GM23338 (cell line): Measurements from ENCODE around the gene PRKCG. TPM values are rescaled to one million over a fixed set of nuclear protein-coding genes. Genes with fewer than 3 reads are reported as not detected.

Source experiments
- ATAC-seq: fragments of 200-7000 bp; cut with Tn5 transposase; 3 replicates; pipeline ENCODE4 v1.9.1; 2020
- DNase-seq: peaks from one replicate; pipeline ENCODE4 v3.0.0-alpha.2; 2015; ENCODE audit warnings: low spot score
- H2AFZ ChIP-seq: fragments of 200-600 bp; sonication (generic); 2 replicates; pipeline ENCODE4 v1.8.0; 2016; ENCODE audit warnings: antibody characterized with exemption, mild to moderate bottlenecking, moderate library complexity
- H3F3A ChIP-seq: fragments of 200-600 bp; sonication (generic); replicated peaks from 2 replicates; pipeline ENCODE4 v1.8.0; 2017; ENCODE audit warnings: antibody characterized with exemption, mixed run types, low read depth
- H3K27ac ChIP-seq: fragments of 200-600 bp; sonication (generic); 2 replicates; pipeline ENCODE4 v1.6.1; 2016; ENCODE audit warnings: low read depth
- H3K27me3 ChIP-seq: fragments of 200-600 bp; sonication (generic); 2 replicates; pipeline ENCODE4 v1.8.0; 2016; ENCODE audit warnings: mild to moderate bottlenecking, mixed run types, moderate library complexity; ENCODE audit not compliant: insufficient read depth
- H3K36me3 ChIP-seq: fragments of 200-600 bp; sonication (generic); 2 replicates; pipeline ENCODE4 v1.8.0; 2016; ENCODE audit warnings: mild to moderate bottlenecking; ENCODE audit not compliant: insufficient read depth
- H3K4me1 ChIP-seq: fragments of 200-600 bp; sonication (generic); 2 replicates; pipeline ENCODE4 v1.8.0; 2016; ENCODE audit warnings: mild to moderate bottlenecking, moderate library complexity; ENCODE audit not compliant: insufficient read depth
- H3K4me2 ChIP-seq: fragments of 200-600 bp; sonication (generic); 2 replicates; pipeline ENCODE4 v1.7.1; 2017; ENCODE audit warnings: mixed run types
- H3K4me3 ChIP-seq: fragments of 200-600 bp; sonication (generic); 2 replicates; pipeline ENCODE4 v1.6.1; 2016; ENCODE audit warnings: mixed run types
- H3K79me2 ChIP-seq: fragments of 200-600 bp; sonication (generic); replicated peaks from 2 replicates; pipeline ENCODE4 v1.8.0; 2017; ENCODE audit warnings: mild to moderate bottlenecking; ENCODE audit not compliant: insufficient read depth
- H3K9me2 ChIP-seq: fragments of 200-600 bp; sonication (generic); 2 replicates; pipeline ENCODE4 v1.8.0; 2017; ENCODE audit not compliant: insufficient read depth
- H4K20me1 ChIP-seq: fragments of 200-600 bp; sonication (generic); replicated peaks from 2 replicates; pipeline ENCODE4 v1.8.0; 2017; ENCODE audit warnings: mild to moderate bottlenecking; ENCODE audit not compliant: insufficient read depth
- H3K27ac Mint-ChIP-seq: 2 replicates; pipeline ENCODE4 v1.8.0; 2020; ENCODE audit warnings: inconsistent platforms, mild to moderate bottlenecking, moderate library complexity, mixed read lengths
- H3K27me3 Mint-ChIP-seq: 3 replicates; pipeline ENCODE4 v1.8.0; 2022; ENCODE audit warnings: low read depth, mild to moderate bottlenecking, moderate library complexity, mixed read lengths, inconsistent platforms; ENCODE audit not compliant: insufficient read depth, poor library complexity
- H3K36me3 Mint-ChIP-seq: 3 replicates; pipeline ENCODE4 v1.8.0; 2021; ENCODE audit warnings: low read depth, mild to moderate bottlenecking, inconsistent platforms, moderate library complexity, mixed read lengths
- H3K4me1 Mint-ChIP-seq: 3 replicates; pipeline ENCODE4 v1.8.0; 2020; ENCODE audit warnings: mild to moderate bottlenecking, inconsistent platforms, mixed read lengths
- H3K4me3 Mint-ChIP-seq: 3 replicates; pipeline ENCODE4 v1.8.0; 2021; ENCODE audit warnings: moderate library complexity, mild to moderate bottlenecking, inconsistent platforms, mixed read lengths
- H3K9me3 Mint-ChIP-seq: 3 replicates; pipeline ENCODE4 v1.8.0; 2020; ENCODE audit warnings: moderate library complexity, mild to moderate bottlenecking, inconsistent platforms, mixed read lengths
- CREB1 ChIP-seq: fragments of 250-450 bp; sonication (Bioruptor Pico); IDR thresholded peaks from 2 replicates; pipeline ENCODE4 v1.5.0; 2020; ENCODE audit warnings: low read depth, mild to moderate bottlenecking, moderate library complexity
- CTCF ChIP-seq, 2 experiments: fragments of 200-600 bp in 1 of 2; sonication (generic) in 1 of 2; conservative IDR thresholded peaks; 2 replicates each; pipeline versions ENCODE4 v1.5.1 to v1.6.1; 2016 to 2017; ENCODE audit warnings: antibody characterized with exemption in 2 of 2, low read depth in 2 of 2, mild to moderate bottlenecking in 2 of 2, moderate library complexity in 1 of 2
- ETS1 ChIP-seq: IDR thresholded peaks from 2 replicates; pipeline ENCODE4 v1.6.1; 2016; ENCODE audit warnings: antibody characterized with exemption
- EZH2 ChIP-seq: fragments of 200-600 bp; sonication (generic); IDR thresholded peaks from one replicate; pipeline ENCODE4 v1.8.0; 2017; ENCODE audit warnings: antibody characterized with exemption, mild to moderate bottlenecking, low read depth; ENCODE audit not compliant: unreplicated experiment
- EZH2phosphoT487 ChIP-seq: fragments of 200-600 bp; sonication (generic); IDR thresholded peaks from one replicate; pipeline ENCODE4 v1.8.1; 2018; ENCODE audit warnings: antibody characterized with exemption; ENCODE audit not compliant: unreplicated experiment
- JUNB ChIP-seq: IDR thresholded peaks from one replicate; pipeline ENCODE4 v1.6.1; 2016; ENCODE audit warnings: antibody characterized with exemption; ENCODE audit not compliant: unreplicated experiment
- NANOG ChIP-seq: IDR thresholded peaks from 2 replicates; pipeline ENCODE4 v1.6.1; 2016; ENCODE audit warnings: antibody characterized with exemption, borderline replicate concordance
- POLR2AphosphoS5 ChIP-seq: IDR thresholded peaks from 2 replicates; pipeline ENCODE4 v1.6.1; 2016; ENCODE audit warnings: antibody characterized with exemption, low read depth
- REST ChIP-seq: IDR thresholded peaks from one replicate; pipeline ENCODE4 v1.6.1; 2018; ENCODE audit warnings: antibody characterized with exemption; ENCODE audit not compliant: unreplicated experiment
- STAT1 ChIP-seq: IDR thresholded peaks from one replicate; pipeline ENCODE4 v1.6.1; 2016; ENCODE audit warnings: antibody characterized with exemption; ENCODE audit not compliant: unreplicated experiment
- ZNF114 ChIP-seq: fragments of 250-450 bp; sonication (Bioruptor Pico); IDR thresholded peaks from 2 replicates; pipeline ENCODE4 v1.5.0; 2020; ENCODE audit warnings: mild to moderate bottlenecking, moderate library complexity
- ZNF331 ChIP-seq: fragments of 250-450 bp; sonication (Bioruptor Pico); IDR thresholded peaks from 2 replicates; pipeline ENCODE4 v1.5.0; 2020; ENCODE audit warnings: low read depth, mild to moderate bottlenecking, moderate library complexity
- ZNF462 ChIP-seq: fragments of 250-450 bp; sonication (Bioruptor Pico); IDR thresholded peaks from 2 replicates; pipeline ENCODE4 v1.5.0; 2020; ENCODE audit warnings: mild to moderate bottlenecking, moderate library complexity
- polyA plus RNA-seq: library from polyadenylated mRNA; unstranded; fragments of >200 nt; fragmentation: Nextera tagmentation; extraction: Ambion mirVana; gene quantifications from 2 replicates; pipeline ENCODE4 v1.2.1, GENCODE V29; 2016
- total RNA-seq: library from RNA; depleted of rRNA; stranded (reverse); fragments of >200 nt; shearing (Covaris generic); gene quantifications from 2 replicates; pipeline ENCODE4 v1.2.3, GENCODE V29; 2014

PRKCG gene
- total and polyA plus RNA-seq, 2 experiments from 2014 or later, result 15.4 to 15.9 TPM

GRCh38 chr19:53844849-53845246, 37.1 kb upstream of the PRKCG start:
- Histone ChIP-seq H3K4me3 (no peak overlapping the region), H3K79me2 (no peaks in the 10 kb centered on the region), H2AFZ (no peak overlapping the region), H4K20me1 (no peaks in the 10 kb centered on the region), H3K4me1 (0 out of 2 replicates have a peak, but pooled peaks cover 6% of the 10 kb centered on the region), H3K36me3 (no peaks in the 10 kb centered on the region; the same call in 1 of the 2 replicates), H3K4me2 (no peak overlapping the region), H3K9me2 (no peaks in the 10 kb centered on the region), H3K27me3 (no peaks in the 10 kb centered on the region), H3K27ac (no peak overlapping the region), H3F3A (no peaks in the 10 kb centered on the region; the same call in 1 of the 2 replicates)
- TF ChIP-seq STAT1 (no peak), REST (no peak), ZNF462 (CRISPR knock-in tag) (no peak), JUNB (no peak), ETS1 (no peak), CTCF (conservative IDR thresholded peaks at IDR 0.05; ENCODE audit: low read depth in 2 of 2) (no peak), ZNF114 (CRISPR knock-in tag) (no peak), EZH2phosphoT487 (no peak), NANOG (no peak), ZNF331 (CRISPR knock-in tag) (no peak), EZH2 (no peak), POLR2AphosphoS5 (no peak), CREB1 (no peak)
- Mint-ChIP-seq H3K4me1 (peaks cover 8% of the 10 kb centered on the region), H3K9me3 (no peaks in the 10 kb centered on the region), H3K27ac (no peak overlapping the region), H3K4me3 (no peak overlapping the region), H3K27me3 (peaks cover 11% of the 10 kb centered on the region), H3K36me3 (no peaks in the 10 kb centered on the region)
- ATAC-seq, result no peak
- DNase-seq, result no peak
